ENCODE data around the gene KIF17. TPM values are rescaled to one million over a fixed set of nuclear protein-coding genes. Genes with fewer than 3 reads are reported as not detected.

Gene KIF17
- total and polyA plus RNA-seq, 2 of the 8 experiments (the other 6 are each of a cell fraction or from before 2014, with no cell fraction given) = 6.9 to 10.4 TPM

GRCh38 chr1:20640183-20640597 is 77.6 kb downstream of the KIF17 start:
- no peak overlapping the region for H3K4me3 ChIP-seq (ENCODE audit: extremely low read depth in 1 of 4, insufficient read depth in 2 of 4, low read depth in 3 of 4, low read length in 4 of 4)
- H2BK5ac ChIP-seq (ENCODE audit: low read depth, low read length) = no peak overlapping the region
- H3K9ac ChIP-seq (replicated peaks in 1 of 4; ENCODE audit: extremely low read depth in 1 of 4, low read depth in 3 of 4, low read length in 3 of 4) = no peak overlapping the region
- no peak overlapping the region for H4K5ac ChIP-seq (ENCODE audit: insufficient read length, low read depth, low read length)
- no peaks in the 10 kb centered on the region for H3K79me1 ChIP-seq (ENCODE audit: low read depth, low read length)
- H2BK15ac ChIP-seq (ENCODE audit: low read length) = no peak overlapping the region
- H3K23ac ChIP-seq (ENCODE audit: insufficient read length) = no peak overlapping the region
- no peaks in the 10 kb centered on the region for H3K23me2 ChIP-seq (ENCODE audit: low read depth, low read length)
- no peak overlapping the region for H4K8ac ChIP-seq (ENCODE audit: extremely low read depth, insufficient read depth, low read length)
- CTCF ChIA-PET (ENCODE audit: partially characterized antibody) = interaction anchor here (0.7 to 8.2 kb wide), 23 partner anchors 8 to 126 kb away, joined by 3 to 85 read pairs (median 4); partner anchors contain the start of gene PINK1
- H2BK120ac ChIP-seq (replicated peaks; ENCODE audit: low read depth, low read length) = no peak overlapping the region
- H4K91ac ChIP-seq (replicated peaks; ENCODE audit: insufficient read length, low read length) = no peak overlapping the region
- no peak overlapping the region for H3K18ac ChIP-seq (ENCODE audit: extremely low read depth, low read length)
- H3K27me3 ChIP-seq (replicated peaks in 1 of 4; ENCODE audit: control insufficient read depth in 3 of 4, extremely low read depth in 1 of 4, insufficient read depth in 3 of 4, low read length in 3 of 4) = no peaks in the 10 kb centered on the region
- peak in 1 of 2 experiments; percentile 72 for DNase-seq (ENCODE audit: low read depth in 1 of 2, low spot score in 2 of 2)
- H3K79me2 ChIP-seq (ENCODE audit: control insufficient read depth in 1 of 2, insufficient read depth in 2 of 2, low read length in 2 of 2) = no peaks in the 10 kb centered on the region
- H2AFZ ChIP-seq (ENCODE audit: low read length) = no peak overlapping the region
- POLR2A ChIA-PET (ENCODE audit: partially characterized antibody) = interaction anchor here (2.0 kb wide), 1 partner anchor 10 kb away, joined by 11 read pairs; no protein-coding TSS in a partner anchor
- H3K14ac ChIP-seq (ENCODE audit: insufficient read length) = no peak overlapping the region
- no peak overlapping the region for H2BK12ac ChIP-seq (ENCODE audit: low read depth, low read length)
- 25% methylated on average over 6 of the region's 6 CpGs; no CpG with 5 or more reads in 1 of the 2 experiments for WGBS, 2 experiments (ENCODE audit: extremely low coverage in 1 of 2, insufficient coverage in 1 of 2, insufficient read length in 1 of 2, insufficient replicate concordance in 2 of 2, low coverage in 1 of 2, low lambda C conversion rate in 2 of 2, missing lambda C conversion rate in 1 of 2)
- peaks cover 0 to 5% (median 3%) of the 10 kb centered on the region in 4 experiments; a peak in 3 of 7 replicates for H3K4me1 ChIP-seq (replicated peaks in 1 of 4; ENCODE audit: control insufficient read depth in 3 of 4, insufficient read depth in 4 of 4, low read length in 3 of 4)
- no peak overlapping the region for H2BK20ac ChIP-seq (ENCODE audit: low read length)
- no peaks in the 10 kb centered on the region for H3K9me3 ChIP-seq (ENCODE audit: insufficient read depth in 2 of 2, low read depth in 1 of 2, low read length in 1 of 2)
- peak overlapping the region; percentile 42 for H3K4ac ChIP-seq (replicated peaks; ENCODE audit: insufficient read length, low read depth, low read length)
- H3K36me3 ChIP-seq (ENCODE audit: control insufficient read depth in 2 of 4, insufficient read depth in 4 of 4, low read length in 3 of 4) = peaks cover 0 to 4% (median 0%) of the 10 kb centered on the region in 4 experiments; a peak in 3 of 8 replicates
- peak; percentile 63 for FAIRE-seq
- H4K20me1 ChIP-seq (replicated peaks in 1 of 2; ENCODE audit: control insufficient read depth in 1 of 2, insufficient read depth in 2 of 2, low read length in 2 of 2) = peaks cover 1 to 3% of the 10 kb centered on the region in 2 experiments
- H3K4me2 ChIP-seq (ENCODE audit: insufficient read depth in 1 of 2, low read depth in 2 of 2, low read length in 2 of 2) = no peak overlapping the region
- no peak overlapping the region for H3K27ac ChIP-seq (ENCODE audit: low read depth, low read length)
- H2AK5ac ChIP-seq (ENCODE audit: low read depth, low read length) = no peak overlapping the region
- H3K56ac ChIP-seq (replicated peaks; ENCODE audit: insufficient read length, low read depth, low read length) = no peak overlapping the region
- TF ChIP-seq CEBPB (IDR thresholded peaks at IDR 0.05; ENCODE audit: low read depth, low read length) = peak; percentile 56; the same call in 1 of the 2 replicates
- no peak for TF ChIP-seq NRF1 (IDR thresholded peaks at IDR 0.05; ENCODE audit: low read depth, low read length)
- TF ChIP-seq CREB1 (IDR thresholded peaks at IDR 0.05) = no peak
- no peak for TF ChIP-seq BCL11A (IDR thresholded peaks at IDR 0.05; ENCODE audit: low read depth in 2 of 2, low read length in 2 of 2)
- TF ChIP-seq BRCA1 (IDR thresholded peaks at IDR 0.05; ENCODE audit: low read depth, low read length) = no peak
- TF ChIP-seq SIN3A (conservative IDR thresholded peaks at IDR 0.05 in 1 of 2, IDR thresholded peaks at IDR 0.05 in 1 of 2; ENCODE audit: low read depth in 1 of 2, low read length in 2 of 2) = no peak
- no peak for TF ChIP-seq GTF2F1 (IDR thresholded peaks at IDR 0.05; ENCODE audit: borderline replicate concordance, low read depth, low read length)
- peak; percentile 14 to 78 (median 77) for TF ChIP-seq CTCF (IDR thresholded peaks at IDR 0.05; ENCODE audit: control extremely low read depth in 1 of 3, insufficient read depth in 1 of 3, low read depth in 1 of 3, low read length in 3 of 3)
- no peak for TF ChIP-seq CTBP2 (IDR thresholded peaks at IDR 0.05; ENCODE audit: borderline replicate concordance, insufficient read depth, insufficient read length, low read length)
- peak; percentile 86 to 87 for TF ChIP-seq RAD21 (IDR thresholded peaks at IDR 0.05 in 1 of 2, conservative IDR thresholded peaks at IDR 0.05 in 1 of 2; ENCODE audit: low read depth in 2 of 2, low read length in 2 of 2)
- TF ChIP-seq TBP (IDR thresholded peaks at IDR 0.05; ENCODE audit: low read depth, low read length) = no peak
